HG03103 (cell line): ENCODE measurements around the gene DHX9.
"Not testable (repeated sequence)": the region's sequence is repeated elsewhere in the genome, so short reads cannot be mapped to it uniquely, and the experiment has no call there.

Experiments used
- ATAC-seq: cut with Tn5 transposase; IDR thresholded peaks from one replicate; pipeline ENCODE4 v1.9.1; 2021; ENCODE audit warnings: low read depth; ENCODE audit not compliant: unreplicated experiment

The DHX9 gene

DNA sequence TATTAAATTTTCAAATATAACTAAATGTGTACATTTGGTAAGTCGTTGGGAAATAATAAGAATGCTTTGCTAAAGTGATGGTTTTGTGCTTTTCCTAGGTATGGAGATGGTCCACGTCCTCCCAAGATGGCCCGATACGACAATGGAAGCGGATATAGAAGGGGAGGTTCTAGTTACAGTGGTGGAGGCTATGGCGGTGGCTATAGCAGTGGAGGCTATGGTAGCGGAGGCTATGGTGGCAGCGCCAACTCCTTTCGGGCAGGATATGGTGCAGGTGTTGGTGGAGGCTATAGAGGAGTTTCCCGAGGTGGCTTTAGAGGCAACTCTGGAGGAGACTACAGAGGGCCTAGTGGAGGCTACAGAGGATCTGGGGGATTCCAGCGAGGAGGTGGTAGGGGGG, 47.8 kb downstream of the DHX9 start:
- ATAC-seq, result no peak

DNA sequence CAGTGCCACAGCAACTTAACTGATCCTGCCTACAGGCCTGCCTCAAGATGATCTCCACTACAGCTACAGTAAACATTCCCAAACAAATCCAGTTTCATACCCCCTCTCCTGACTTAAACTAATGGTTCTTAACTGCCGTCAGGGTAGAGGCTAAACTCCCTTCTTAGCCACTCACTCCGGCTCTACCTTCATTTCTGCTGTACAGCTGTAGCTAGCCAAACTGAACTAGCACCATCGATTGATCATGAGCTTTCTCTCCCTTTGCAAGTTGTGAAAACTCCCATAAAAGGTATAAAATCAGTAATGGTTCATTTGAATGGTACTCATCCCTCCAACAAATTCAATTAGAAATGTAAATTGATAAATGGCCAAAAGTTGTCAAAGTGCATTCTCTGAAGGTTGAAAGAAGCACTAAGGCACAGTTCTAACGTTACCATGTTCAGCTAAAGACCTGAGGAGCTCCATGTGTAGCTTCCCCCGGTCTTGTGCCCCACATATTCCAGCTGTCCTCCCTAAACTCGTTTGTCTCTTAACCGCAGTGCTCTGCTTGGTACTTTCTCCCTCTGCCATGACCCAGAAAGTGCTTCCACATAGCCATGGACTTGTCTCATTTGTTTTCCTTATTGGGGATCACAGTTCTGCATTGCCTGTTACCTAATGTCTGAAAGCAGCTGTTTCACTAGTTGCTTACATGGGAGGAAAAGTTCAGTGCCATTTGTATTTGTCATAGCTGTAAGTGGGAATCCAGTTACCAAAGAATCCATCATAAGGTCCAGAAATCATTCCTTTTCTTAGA, 49.8 kb downstream of the DHX9 start:
- ATAC-seq, result no peak

DNA sequence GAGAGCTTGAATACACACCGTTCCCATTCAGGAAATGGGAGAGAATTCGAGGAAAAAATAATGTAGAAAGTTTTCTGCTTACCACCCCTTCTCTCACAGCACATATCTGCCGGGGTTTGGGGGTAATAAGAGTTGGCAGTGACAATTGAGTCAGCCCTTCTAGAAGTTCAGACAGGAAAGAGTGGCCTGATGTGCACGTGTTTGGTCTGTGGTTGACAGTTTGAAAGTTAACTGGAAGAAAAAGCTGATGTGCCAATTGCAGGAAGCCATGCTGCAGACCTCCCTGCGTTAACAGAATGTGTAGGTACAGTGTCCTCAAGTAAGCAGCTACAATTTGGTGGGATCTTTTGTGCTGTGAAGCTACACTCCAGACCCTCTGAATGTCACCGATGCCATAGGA, 50.9 kb downstream of the DHX9 start:
- ATAC-seq, result no peak

DNA sequence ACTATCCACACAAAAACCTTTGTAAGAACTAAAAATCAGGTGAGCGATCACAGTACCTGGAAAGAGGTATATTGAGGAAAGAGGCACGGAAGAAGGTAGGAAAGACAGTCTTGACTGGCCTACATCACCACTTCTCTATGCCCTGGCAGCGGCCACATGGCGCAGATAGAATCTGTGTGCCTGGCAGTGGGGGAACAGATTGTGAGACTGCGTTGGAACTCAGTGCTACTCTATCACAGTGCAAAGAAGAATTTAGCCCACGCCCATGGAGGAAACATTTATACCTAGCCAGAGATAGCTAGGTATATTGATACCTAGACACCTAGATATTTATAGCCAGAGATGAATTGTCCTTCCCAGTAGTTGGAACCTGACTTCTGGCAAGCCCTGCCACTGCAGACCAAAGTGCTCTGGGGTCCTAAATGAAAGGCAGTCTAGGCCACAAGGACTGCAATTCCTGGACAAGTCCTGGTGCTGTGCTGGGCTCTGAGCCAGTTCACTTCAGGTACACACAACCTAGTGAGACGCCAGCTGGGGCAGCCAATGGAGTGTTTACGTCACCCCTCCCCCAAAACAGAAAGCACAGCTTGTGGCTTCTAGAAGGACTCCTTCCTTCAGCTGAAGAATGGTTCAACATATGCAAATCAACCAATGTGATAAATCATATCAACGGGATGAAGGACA, 51.9 kb downstream of the DHX9 start:
- ATAC-seq, result no peak

DNA sequence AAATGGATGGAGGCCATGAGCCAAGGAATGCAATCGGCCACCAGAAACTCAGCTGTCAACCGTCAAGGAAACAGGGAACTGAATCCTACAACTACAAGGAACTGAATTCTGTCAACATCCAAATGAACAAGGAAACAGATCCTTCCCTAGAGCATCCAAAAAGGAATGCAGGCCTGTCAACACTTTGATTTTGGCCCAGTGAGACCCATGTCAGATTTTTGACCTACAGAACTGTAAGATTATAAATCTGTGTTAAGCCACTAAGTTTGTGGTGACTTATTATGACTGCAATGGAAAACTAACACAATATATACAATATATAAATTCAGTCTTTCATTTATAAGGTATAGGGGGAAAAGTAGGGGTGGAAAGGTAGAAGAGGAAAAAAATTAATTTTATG, 58.5 kb downstream of the DHX9 start:
- no peak for ATAC-seq

DNA sequence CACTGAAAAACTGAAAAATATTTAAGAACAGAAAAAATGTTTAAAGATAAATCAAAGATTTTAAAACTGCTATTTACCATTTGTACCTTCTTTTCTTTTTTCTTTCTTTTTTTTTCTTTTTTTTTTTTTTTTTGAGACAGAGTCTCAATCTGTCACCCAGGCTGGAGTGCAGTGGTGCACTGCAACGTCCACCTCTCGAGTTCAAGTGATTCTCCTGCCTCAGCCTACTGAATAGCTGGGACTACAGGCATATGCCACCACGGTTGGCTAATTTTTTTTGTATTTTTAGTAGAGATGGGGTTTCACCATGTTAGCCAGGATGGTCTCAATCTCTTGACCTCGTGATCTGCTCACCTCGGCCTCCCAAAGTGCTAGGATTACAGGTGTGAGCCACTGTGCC, 62.8 kb downstream of the DHX9 start:
- ATAC-seq, result not testable (repeated sequence)

DNA sequence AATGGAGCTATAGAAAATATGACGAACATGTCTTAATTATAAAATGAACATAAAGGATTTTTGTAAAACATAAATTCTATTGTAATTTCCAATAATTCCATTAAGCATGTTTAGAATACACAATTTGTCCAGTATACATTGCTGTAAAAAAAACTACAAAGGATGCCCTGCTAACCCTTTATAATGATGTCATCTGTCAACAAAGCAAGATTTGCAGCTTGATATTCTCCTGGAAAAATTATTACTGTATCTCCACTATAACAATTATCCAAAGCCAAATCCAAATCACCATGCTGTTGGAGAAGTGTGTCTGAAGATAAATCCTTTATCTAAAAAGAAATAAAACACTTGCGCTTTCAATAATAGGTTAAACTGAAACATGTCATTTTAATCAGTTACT, 66.2 kb downstream of the DHX9 start:
- ATAC-seq, result no peak

DNA sequence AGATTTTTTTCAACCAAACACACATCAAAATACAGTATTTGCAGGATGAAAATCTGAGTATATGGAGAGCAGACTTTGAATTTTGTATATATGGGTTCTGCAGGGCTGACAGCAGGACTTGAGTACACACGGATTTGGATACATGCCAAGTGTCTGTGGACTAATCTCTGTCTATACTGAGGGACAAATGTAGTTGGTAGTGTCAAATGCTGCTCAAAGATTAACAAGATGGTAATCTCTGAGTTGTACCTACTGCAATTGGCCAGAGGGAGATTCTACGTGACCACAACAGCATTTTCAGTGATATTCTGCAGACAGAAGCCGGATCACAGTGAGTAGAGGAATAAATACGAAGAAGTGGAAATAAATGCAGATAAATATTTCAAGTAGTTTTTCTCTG, 70.4 kb downstream of the DHX9 start:
- no peak for ATAC-seq

DNA sequence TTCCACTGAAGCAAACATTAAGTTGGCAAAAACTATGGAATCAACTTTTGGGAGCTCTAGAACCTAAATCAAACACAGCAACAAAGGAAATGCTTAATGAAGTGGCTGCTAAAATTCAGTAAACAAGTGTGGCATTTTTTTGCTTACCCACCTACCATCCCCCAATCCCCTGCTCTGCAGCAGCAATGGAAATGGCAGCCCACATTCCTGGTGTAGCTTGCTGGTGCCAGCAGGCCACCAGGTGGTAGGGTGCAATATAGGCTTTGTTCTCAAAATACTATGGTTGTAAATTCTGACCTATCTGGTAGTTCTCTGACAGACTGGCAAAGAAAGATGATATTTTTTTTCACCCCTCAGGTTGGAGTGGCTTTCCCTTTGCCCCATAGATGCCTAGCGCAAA, 71.0 kb downstream of the DHX9 start:
- ATAC-seq, result no peak

DNA sequence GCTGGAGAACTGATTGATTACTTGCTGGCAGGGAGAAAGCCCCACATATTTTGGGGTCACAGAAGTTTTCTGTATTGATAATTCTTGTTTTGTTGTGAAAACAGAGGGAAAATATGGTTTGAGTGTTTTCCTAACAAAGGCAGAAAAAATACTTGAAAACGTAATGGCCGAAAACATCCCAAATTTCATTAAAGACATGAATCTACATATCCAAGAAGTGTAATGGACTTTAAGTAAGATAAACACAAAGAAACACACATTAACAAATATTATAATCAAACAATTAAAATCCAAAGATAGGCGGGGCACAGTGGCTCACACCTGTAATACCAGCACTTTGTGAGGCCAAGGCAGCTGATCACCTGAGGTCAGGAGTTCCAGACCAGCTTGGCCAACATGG, 74.3 kb downstream of the DHX9 start:
- ATAC-seq, result no peak

DNA sequence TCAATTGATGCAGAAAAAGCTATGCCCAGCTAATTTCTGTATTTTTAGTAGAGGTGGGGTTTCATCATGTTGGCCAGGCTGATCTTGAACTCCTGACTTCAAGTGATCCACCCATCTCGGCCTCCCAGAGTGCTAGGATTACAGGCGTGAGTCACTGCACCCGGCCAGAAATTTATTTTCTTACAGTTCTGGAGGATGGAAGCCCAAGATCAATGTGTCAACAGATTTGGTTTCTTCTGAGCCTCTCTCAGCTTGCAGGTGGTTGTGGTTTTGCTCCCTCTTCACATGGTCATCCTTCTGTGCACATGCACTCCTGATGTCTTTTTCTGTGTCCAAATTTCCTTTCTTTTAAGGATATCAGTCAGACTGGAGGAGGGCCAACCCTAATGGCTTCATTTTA, 78.2 kb downstream of the DHX9 start:
- no peak for ATAC-seq

DNA sequence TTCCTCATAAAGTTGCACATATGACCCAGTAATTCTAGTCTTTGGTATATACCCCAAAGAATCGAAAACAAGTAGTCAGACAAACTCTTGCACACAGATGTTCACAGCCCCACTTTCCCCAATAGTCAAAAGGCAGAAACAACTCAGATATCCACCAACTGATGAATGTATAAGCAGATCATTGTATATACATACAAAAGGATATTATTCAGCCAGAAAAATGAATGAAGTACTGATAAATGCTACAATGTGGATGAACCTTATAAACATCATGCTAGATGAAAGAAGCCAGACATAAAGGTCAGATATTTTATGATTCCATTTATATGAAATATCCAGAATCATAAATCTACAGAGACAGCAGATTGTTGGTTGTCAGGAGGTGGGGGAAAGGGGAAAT, 86.5 kb downstream of the DHX9 start:
- no peak for ATAC-seq

DNA sequence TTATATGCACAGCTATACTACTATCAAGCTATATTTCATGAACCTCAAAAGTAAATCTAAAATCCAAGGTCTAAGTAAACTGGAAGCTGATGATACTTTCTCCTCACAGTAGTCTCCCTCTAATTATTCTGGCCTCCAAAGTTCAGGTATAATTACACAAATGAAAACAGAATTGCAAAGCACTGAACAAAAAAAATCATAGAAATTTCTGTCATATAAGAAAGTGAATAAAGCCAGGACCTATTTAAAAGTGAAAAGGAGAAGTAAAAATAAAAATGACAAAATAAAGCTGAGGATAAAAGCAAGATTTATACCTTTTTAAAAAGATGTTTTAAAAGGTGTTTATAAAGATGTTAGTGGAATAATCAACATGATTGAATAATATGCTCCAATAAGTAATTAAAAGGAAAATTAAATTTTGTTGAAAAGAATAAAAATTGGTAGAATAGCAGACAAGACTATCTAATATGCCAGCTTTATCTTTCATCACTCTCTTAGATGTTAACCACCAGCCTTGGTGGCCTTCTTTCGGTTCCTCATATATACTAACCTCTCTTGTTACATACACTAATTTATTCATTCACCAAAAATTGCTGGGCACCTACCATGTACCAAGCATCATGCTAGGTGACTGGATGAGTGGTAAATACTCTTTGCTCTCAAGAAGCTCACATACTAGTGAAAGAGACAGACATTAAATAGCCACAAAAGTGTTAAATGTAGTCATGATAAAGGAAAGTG, 88.7 kb downstream of the DHX9 start:
- no peak for ATAC-seq

DNA sequence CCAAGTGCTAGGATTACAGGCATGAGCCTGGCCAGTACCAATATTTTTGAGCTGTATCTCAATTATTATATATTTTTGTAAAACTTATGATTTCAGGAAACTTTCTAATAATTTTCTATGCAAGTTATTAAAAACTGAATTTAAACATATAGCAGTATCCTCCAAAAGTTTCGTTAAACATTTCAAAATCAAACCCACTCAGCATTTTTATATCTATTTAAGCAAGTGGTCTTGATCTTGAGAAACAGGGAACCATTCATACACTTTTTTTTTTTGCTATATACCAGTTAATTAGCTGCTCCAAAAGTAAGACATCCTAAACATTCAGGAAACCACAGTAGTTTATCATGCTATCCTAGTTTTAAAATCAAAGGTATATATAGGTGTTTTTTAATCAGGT, 91.8 kb downstream of the DHX9 start:
- ATAC-seq, result no peak

DNA sequence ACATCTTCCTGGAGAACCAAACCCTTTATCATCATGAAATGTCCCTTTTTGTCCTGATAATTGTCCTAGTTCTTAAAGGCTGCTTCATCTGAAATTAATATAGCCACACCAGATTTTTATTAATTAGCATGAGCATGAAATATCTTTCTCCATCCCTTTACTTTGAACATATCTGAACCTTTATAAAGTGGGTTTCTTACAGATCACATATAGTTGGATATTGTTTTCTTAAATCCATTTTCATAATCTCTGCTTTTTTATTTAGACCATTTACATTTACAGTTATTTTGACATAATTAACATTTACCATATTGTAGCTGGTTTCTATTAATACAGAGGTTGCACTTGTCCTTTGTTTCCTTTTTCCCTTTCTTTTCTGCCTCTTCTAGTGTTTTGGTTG, 96.6 kb downstream of the DHX9 start:
- ATAC-seq, result no peak
